SK-N-DZ (cell line): ENCODE data around the gene PHKB.

Source experiments
- DNase-seq: peaks from one replicate; pipeline ENCODE4 v3.0.0-alpha.2; 2015; ENCODE audit warnings: low spot score

Gene PHKB

GRCh38 chr16:47624563-47624962 is 163.4 kb downstream of the PHKB start:
- DNase-seq: no peak

GRCh38 chr16:47625115-47625567 is 164.0 kb downstream of the PHKB start:
- no peak for DNase-seq

GRCh38 chr16:47626246-47626645 is 165.1 kb downstream of the PHKB start:
- DNase-seq: no peak

- no peak for DNase-seq
These were observed 166.0 kb downstream of the PHKB start for GRCh38 chr16:47627085-47627639.

- DNase-seq: no peak
These were observed 166.6 kb downstream of the PHKB start for GRCh38 chr16:47627721-47628120.

- no peak for DNase-seq
These were observed 170.0 kb downstream of the PHKB start for GRCh38 chr16:47631131-47631530.

- no peak for DNase-seq
These were observed 173.0 kb downstream of the PHKB start for GRCh38 chr16:47634126-47634525.

- no peak for DNase-seq
These were observed 173.6 kb downstream of the PHKB start for GRCh38 chr16:47634727-47635126.

GRCh38 chr16:47636501-47637099 is 175.5 kb downstream of the PHKB start:
- no peak for DNase-seq

- no peak for DNase-seq
These were observed 177.0 kb downstream of the PHKB start for GRCh38 chr16:47638175-47638574.

GRCh38 chr16:47640661-47641060 is 179.5 kb downstream of the PHKB start:
- no peak for DNase-seq

- DNase-seq: no peak
These were observed 182.3 kb downstream of the PHKB start for GRCh38 chr16:47643323-47644000.

- no peak for DNase-seq
These were observed 183.0 kb downstream of the PHKB start for GRCh38 chr16:47644166-47644565.

- DNase-seq: no peak
These were observed 183.5 kb downstream of the PHKB start for GRCh38 chr16:47644661-47645060.

- DNase-seq: no peak
These were observed 185.8 kb downstream of the PHKB start for GRCh38 chr16:47646914-47647313.

- no peak for DNase-seq
These were observed 195.9 kb downstream of the PHKB start for GRCh38 chr16:47657032-47657431.

- no peak for DNase-seq
These were observed 196.8 kb downstream of the PHKB start for GRCh38 chr16:47657977-47658376.

GRCh38 chr16:47660540-47660939 is 199.4 kb downstream of the PHKB start:
- DNase-seq: no peak

- no peak for DNase-seq
These were observed 203.7 kb downstream of the PHKB start for GRCh38 chr16:47664653-47665325.

GRCh38 chr16:47666434-47666833 is 205.3 kb downstream of the PHKB start:
- no peak for DNase-seq

- DNase-seq: no peak
These were observed 206.8 kb downstream of the PHKB start for GRCh38 chr16:47667956-47668355.

GRCh38 chr16:47672475-47672874 is 211.3 kb downstream of the PHKB start:
- DNase-seq: no peak
